Measurements from ENCODE around the gene CYBA.
A peak's percentile ranks its signal among the peaks of the same experiment; 100 is the strongest.
"Not testable (repeated sequence)": the region's sequence is repeated elsewhere in the genome, so short reads cannot be mapped to it uniquely, and the experiment has no call there.

The CYBA gene

DNA sequence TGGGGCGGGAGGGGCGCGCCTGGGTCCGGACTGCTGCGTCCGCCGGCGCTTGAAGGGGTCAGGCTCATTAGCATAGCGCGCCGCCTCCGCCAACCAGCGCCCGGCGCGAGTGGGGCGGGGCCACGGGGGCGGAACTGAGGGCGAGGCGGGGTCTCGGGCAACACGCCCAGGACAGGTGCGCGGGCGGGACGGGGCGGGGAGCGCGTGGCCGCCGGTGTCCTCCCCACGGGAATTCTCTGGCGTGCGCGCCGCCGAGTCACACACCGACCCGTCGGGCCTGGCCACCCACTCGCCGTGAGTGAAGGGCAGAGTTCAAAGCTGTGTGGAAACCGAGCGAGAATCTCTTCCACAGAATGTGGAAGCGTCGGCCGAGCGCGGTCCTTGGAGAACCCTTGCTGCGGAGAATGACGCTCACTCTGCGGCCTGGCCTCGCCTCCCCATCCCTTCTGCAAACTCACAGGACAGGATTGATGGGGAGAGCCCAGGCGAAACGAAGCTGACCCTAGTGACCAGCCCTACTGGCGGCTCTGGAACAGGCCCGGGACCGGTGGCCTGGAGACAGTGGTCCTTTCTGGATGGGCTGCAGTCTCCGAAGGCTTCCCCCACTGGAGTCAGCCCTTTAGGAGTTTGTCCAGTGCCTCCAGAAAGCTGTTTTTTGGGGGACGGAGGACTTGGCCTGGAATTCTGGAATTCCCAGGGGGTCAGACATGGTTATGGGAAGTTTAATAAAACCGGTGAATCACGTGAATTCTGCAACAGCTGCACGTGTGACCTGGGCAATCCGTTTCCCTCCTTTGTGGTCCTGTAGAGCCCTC, 35.8 kb upstream of the CYBA start, which contains the start of gene SNAI3:
SNAI3 (minus strand) TSS at position 69 of the 815 bp plus-strand sequence. CDS start 101 bp downstream, outside the sequence.
- DNase-seq (ENCODE audit: low read depth in 1 of 2, low spot score in 1 of 2): peak; percentile 66 to 82

DNA sequence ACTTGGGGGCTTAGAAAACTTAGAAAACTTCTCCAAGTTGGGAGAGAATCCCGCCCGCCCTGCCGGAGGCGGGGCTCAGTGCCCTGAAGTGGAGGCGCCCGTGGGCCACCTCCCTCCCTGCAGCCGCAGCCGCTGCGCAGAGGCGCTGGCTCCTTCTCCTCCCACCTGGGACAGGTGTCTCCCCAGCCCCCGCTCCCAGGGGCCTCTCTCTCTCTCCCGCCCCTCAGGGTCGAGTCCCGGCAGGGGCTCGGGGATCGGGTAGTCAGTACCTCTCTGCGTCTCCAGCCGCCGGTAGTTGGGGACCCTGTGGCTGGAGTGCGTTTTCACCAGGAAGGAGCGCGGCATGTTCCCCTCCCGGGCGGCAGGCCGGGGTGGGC, 35.2 kb upstream of the CYBA start:
- DNase-seq (ENCODE audit: low read depth in 1 of 2, low spot score in 1 of 2): no peak

DNA sequence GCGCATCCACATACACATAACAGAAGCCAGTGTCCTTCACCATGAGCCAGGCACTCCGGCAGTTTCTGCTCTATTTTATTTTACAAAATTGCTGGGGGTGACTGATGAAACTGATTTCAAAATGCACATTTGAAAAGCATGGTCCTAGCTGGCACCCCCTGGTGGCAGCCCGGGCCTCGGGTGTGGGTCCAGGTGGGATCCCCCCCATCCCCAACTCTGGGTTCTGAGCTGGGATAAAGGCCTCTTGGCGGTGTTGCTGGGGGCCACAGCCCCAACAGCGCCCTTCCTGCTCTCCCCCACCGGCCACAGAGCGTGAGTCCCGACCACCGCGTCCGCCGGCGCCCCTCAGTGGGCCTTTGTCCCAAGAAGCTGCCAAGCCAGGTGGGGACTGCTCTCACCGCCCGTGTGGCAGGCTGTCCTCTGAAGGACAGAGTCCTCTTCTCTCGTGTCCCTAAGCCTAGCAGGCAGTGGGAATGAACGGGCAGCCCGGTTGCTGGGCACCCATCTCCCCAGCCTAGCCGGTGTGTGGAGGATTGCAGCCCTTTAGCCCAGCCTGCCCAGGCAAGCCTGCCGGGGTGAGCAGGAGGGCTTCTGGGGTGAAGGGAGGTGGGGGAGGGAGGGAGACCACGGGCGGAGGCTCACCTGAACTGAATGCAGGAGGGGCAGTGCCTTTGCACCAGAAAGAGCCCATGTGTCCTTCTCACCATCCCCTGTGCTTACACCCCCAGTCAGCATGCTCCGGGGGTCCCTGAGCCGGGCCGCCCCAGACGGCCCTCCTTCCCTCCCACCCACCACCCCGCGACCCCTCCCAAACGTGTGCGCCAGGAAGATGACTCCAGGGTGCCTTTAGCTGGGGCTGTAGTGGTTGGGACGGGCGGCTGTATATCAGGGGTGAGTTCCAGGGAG, 34.6 kb upstream of the CYBA start:
- DNase-seq (ENCODE audit: low read depth in 1 of 2, low spot score in 1 of 2): peak; percentile 37 to 43

DNA sequence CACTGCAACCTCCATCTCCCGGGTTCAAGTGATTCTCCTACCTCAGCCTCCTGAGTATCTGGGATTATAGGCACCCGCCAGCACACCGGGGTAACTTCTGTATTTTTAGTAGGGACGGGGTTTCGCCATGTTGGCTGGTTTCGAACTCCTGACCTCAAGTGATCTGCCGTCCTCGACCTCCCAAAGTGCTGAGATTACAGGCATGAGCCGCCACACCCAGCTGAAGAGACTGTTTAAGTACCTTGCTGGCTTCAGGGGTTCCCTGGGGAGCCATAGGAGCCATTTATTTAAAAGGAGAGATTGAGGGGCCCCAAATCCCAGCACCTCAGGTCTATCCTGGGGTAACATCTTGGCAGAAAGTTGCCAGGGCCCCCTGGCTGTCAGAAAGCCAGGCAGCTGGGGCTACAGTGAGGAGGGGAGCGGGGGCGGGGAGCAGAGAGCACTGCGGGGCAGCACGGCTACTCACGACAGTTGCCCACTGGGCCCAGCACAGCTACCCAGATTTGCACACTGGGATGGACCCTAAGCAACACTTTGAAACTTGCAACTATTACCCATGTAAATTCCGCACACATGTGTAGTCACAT, 33.8 kb upstream of the CYBA start:
- DNase-seq (ENCODE audit: low read depth in 1 of 2, low spot score in 1 of 2): no peak

DNA sequence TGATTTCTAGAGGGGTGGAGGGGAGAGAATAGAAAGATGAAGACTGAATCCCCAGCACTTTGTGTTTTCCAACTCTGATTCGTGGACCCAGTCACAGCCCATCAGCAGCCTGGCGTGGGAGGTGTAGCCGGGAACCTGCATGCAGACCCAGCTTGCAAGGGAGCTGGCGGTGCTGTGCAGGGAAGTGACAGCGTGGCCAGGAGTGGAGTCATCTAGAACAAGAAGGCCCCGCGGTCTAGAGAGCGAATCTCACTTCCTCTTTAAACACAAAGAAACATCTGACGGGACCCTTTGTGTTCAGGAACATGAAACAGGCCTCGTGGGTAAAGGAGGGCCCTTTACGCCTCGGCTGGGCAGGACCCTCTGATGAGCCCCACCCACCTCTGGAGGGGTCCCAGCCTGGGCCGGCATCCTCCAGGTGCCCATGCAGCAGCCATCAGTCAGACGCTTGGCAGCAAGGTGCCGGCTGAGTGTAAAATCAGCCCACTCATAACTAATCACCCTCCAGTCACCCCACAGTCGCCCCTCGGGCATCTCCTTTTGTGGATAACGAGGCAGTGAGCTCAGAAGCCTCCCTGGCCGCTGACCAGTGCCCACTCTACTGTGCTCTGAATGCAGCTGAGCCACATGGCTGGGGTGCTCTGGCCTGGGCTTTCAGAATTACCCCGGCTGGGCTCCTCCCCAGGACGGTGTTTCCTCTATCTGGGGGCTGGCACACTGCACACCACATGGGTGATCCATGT, 31.0 kb upstream of the CYBA start:
- DNase-seq (ENCODE audit: low read depth in 1 of 2, low spot score in 1 of 2): peak in 1 of 2 donors; percentile 47

DNA sequence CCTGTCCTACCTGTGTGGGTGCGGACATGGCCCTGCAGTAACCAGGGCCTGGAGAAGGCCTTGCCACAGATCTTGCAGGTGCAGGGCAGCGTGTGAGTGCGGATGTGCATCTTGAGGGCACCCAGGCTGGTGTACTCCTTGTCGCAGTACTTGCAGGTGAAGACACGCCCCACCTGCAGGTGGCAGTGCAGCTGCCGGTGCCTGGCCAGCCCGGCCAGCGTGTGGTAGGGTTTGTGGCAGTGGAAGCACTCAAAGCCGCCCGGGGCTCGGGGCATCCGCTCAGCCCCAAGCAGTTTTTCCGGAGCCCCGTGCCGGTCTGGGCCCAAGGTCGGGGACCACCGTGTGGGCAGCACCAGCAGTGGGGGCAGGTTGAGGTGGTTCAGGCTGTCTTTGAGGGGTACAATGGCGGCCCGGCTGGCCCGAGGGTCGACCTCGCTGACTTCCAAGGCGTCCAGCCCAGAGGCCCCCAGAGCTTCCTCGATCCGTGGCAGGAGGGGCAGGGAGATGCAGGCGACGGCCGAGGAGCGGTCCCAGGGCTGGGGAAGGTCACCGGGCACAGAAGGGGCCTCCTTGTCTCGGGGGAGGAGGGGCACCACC, 30.3 kb upstream of the CYBA start:
- no peak for DNase-seq (ENCODE audit: low read depth in 1 of 2, low spot score in 1 of 2)

DNA sequence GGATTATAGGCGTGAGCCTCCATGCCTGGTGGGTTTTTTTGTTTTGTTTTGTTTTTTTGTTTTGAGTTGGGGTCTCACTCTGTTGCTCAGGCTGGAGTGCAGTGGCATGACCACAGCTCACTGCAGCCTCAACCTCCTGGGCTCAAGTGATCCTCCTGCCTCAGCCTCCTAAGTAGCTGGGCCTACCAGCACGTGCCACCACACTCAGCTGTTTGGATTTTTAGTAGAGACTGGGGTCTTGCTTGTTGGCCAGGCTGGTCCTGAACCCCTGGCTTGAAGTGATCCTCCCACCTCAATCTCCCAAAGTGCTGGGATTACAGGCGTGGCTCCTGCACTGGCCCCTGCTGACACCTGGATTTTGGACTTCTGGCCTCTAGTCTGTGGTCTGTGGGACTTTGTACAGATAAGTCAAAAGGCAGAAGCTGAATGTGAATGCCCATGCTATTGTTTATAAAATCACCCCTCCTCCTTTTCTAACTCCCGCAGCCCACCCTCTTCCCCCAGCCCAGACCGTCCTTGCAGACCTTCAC, 29.8 kb upstream of the CYBA start:
- DNase-seq (ENCODE audit: low read depth in 1 of 2, low spot score in 1 of 2): no peak

DNA sequence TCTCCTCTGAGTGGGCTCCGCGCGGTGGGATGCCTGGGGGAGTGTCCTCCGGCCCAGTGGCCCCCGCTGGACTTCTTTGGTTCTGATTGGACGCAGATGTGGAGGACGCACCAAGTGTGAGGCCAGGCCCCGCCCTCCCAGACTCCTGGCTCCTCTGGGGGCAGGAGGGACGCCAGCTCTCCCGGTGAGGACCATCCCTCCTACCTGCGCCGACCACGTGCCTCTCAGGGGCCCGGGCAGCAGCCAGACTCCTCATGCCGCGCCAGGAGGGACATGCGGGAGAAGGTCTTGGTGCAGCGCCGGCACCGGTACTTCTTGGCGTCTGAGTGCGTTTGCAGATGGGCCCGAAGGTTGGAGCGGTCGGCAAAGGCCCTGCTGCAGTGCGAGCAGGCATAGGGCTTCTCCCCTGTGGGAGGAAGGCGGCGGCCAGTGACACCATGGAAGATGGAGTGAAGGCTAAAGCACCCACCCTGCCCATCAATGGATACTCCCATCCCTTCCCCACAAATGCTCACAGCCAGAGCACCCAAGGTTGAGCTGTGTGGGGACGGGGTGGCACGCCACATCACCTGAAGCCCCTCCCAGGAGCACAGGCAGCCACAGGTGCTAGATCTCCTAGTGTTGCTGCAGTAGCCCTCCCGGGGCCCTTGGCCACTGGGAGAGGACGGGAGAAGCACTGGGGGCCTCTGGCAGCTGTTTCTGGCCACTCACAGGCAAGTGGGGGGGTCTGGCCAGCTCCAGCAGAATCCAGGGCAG, 27.5 kb upstream of the CYBA start:
- DNase-seq (ENCODE audit: low read depth in 1 of 2, low spot score in 1 of 2): no peak

DNA sequence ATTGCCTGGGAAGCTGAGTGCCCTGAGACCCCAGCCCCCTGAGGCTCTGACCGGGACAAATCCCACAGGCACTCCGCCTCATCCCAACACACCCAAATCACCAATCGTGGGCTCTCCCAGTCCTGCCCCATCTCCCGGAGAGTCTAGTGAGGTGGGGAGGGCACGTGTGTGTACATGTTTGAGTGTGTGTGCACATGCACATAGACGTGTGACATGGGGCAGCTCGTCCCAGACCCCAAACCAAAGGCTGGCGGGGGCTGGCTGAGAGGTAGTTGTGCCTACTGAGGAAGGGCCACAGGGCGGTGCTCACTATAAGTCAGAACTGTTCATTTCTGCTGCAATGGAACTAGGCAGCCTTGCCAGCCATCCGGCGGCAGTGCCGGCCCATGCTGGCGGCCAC, 26.9 kb upstream of the CYBA start:
- no peak for DNase-seq (ENCODE audit: low read depth in 1 of 2, low spot score in 1 of 2)

DNA sequence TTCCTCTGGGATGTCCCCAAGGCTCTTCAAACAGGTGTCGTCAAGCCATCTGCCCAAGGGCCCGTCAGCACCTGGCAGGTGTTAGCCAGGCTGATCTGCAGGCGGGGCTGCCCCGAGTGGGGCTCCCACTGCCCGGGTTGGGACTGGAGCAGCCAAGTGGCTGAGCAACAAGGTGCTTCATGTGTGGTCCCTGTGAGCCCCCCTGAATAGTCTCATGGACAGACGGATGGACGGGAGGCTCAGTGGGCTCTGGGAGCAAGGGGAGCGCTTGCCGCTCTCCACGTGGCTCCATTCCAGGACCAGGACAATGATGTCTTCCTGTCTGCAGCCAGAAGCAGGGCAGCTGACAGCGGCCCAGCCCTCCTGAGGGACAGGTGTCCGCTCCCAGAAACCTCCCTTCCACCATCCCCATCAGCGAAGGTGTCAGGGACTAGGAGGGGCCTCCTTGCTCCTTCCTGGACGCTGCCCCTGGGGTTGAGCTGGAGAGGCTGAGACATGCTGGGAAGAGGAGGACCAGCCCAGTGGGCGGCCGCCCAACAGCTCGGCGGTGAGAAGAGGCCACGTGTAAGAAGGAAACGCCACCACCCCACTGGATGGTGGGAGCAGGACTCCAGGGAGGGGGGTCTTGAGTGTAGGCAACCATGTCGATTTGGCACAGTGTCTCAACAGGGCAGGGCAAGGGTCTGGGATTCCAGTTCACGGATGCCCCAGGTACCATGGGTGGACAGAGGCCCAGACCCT, 25.8 kb upstream of the CYBA start:
- DNase-seq (ENCODE audit: low read depth in 1 of 2, low spot score in 1 of 2): no peak

DNA sequence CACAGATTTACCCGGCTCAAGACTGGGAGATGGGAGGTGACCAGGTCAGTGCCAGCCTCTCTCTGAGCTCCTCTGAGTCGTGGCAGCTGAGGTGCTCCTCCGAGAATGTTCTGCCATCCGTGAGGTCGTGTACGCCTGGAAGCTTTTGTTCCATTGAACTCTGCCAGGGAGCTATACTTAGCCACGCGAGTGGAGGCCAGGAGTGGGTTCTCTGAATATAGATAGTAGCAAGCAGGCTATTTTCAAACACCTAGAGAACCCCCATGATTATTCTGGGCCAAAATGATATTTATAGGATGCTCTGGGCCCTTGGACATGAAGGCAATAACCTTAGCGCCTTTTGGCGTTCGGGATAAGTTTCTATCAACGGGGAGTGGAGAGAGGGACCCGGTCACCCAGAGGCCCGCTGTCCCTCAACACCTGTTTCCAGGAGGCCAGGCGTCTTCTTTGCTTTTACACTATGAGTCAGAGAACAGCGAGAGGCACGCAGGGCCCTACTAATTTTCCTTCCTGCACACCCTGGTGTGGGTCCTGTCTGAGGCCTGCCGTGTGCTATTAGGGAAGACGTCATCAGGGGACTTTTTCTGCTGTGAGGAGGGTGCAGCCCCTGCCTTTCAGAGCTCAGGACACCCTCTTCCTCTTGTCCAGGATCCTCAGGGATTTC, 23.0 kb upstream of the CYBA start:
- no peak for DNase-seq (ENCODE audit: low read depth in 1 of 2, low spot score in 1 of 2)

DNA sequence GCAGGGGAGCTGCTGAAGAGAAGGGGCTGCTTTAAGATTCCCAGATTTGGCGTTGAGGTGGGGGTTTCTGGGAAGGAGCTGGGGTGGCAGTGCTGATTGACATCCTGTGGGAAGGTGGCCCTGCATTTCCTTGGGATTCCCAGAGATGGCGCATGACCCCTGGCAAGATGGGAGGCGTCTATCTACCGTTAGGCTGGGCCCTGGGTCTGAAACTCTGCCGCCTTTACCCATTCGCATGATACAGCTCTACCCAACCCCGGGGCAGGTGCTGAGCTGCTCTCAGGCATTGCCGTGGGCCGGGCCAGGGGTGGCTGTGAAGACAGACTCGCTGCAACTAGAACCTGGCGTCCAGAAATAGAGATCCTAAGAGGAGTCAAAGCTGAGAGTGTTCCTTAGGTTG, 21.9 kb upstream of the CYBA start:
- no peak for DNase-seq (ENCODE audit: low read depth in 1 of 2, low spot score in 1 of 2)

DNA sequence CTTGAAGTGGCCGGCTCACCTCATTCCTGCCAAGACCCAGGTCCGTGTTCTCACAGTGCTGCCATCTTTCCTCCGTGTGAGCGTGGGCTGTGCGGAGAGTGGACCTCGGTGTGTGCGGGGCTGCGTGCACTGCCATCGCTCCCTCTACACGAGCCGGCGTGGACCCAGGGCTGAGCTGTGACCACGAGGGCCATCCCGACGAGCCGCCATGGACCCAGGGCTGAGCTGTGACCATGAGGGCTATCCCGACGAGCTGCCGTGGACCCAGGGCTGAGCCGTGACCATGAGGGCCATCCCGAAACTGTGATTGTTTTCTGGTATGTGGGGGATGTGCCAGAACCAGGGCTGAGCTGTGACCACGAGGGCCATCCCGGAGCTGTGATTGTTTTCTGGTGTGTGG, 21.0 kb upstream of the CYBA start:
- no peak for DNase-seq (ENCODE audit: low read depth in 1 of 2, low spot score in 1 of 2)

DNA sequence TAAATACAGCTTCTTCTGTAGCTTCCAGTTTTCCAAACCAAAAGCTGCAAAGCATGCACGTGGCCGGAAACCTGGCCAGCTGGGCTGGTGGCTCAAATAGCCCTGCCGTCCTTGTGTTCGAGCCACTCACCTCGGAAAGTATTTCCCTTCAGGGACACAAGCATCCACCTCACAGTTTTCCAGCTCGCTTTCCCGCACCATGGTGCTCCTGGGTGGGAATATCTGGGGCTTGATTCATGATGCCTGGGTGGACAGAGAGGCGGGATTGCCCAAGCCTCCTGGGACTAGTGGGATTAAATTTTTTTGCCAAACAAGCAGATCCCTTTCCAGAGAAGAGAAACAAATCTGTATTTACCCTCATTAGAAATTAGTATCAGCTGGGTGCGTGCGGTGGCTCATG, 19.1 kb upstream of the CYBA start:
- DNase-seq (ENCODE audit: low read depth in 1 of 2, low spot score in 1 of 2): no peak

DNA sequence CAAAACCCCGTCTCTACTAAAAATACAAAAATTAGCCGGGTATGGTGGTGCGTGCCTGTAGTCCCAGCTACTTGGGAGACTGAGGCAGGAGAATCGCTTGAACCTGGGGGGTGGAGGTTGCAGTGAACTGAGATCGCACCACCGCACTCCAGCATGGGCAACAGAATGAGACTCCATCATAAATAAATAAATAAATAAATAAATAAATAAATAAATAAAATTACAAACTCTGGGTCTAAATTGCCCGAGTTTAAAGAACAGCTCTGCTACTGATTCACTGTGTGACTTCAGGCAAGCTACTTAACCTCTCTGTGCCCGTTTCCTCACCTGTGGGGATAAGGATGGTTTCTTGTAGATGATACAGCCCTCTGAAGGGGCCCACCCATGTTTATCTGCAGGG, 18.6 kb upstream of the CYBA start:
- DNase-seq (ENCODE audit: low read depth in 1 of 2, low spot score in 1 of 2): not testable (repeated sequence)

DNA sequence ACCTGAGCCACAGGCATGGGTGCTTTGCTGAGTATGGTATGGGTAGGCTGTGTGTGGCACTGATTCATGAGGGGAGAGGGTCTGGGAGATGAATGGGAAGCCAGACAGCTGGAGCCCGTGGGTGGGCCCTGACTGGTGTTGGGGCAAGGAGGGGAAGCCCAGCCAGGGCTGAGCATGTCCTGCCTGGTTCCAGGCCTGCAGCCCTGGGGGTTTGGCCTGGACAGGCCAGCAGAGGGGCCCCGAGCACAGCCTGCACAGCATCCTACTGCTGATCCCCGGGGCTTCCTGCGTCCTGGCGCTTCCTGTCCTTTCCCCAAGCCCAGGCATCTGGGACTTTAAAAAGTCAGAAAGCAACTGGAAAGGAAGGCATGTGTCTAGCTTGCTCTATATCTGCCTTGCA, 16.6 kb upstream of the CYBA start:
- DNase-seq (ENCODE audit: low read depth in 1 of 2, low spot score in 1 of 2): no peak

DNA sequence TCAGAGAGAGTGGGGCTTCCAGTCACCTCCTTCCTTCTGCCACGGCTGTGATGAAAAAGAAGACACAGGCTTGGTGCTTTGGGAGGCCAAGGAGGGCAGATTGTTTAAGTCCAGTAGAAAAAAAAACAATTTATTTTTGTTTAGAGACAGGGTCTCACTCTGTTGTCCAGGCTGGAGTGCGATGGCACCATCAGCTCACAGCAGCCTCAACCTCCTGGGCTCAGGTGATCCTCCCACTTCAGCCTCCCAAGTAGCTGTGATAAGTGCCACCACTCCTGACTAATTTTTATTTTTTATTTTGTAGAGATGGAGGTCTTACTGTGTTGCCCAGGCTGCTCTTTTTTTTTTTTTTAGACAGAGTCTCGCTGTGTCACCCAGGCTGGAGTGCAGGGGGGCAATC, 14.7 kb upstream of the CYBA start:
- no peak for DNase-seq (ENCODE audit: low read depth in 1 of 2, low spot score in 1 of 2)

DNA sequence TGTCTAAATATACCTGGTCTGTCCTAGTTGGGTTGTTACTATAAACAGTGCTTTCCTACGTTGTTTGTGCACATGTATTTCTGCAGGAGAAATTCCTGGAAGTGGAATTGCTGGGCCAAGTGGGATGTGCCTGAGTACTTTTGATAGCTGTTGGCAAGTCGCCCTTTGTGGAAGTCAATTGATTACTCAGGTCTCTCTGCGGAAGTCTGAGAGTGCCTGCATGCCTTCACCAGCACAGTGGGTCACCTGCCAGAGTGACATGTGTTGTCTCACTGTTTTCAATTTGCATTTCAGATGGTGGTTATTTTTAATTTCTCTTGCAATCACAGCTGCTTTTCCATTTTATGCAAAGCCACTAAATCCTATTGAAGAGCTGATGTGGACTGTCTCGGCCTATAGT, 14.3 kb upstream of the CYBA start:
- no peak for DNase-seq (ENCODE audit: low read depth in 1 of 2, low spot score in 1 of 2)

Data from activated T-helper 1 cell treated with anti-CD3 and anti-CD28 coated beads, Interleukin-2, amount 50 U/mL, for 16 hours (primary cell).